Neural cell (in vitro differentiated cells): ENCODE measurements around the gene NUDT10.

Source experiments
- EP300 ChIP-seq: fragments of 450-650 bp; conservative IDR thresholded peaks from 2 replicates; pipeline ENCODE4 v1.6.1; 2014; ENCODE audit warnings: antibody characterized with exemption, mild to moderate bottlenecking, moderate library complexity; ENCODE audit not compliant: poor library complexity, severe bottlenecking
- EZH2 ChIP-seq: fragments of 200-600, 300-800 bp; shearing (Covaris generic), sonication (generic); IDR thresholded peaks from 2 replicates; pipeline ENCODE4 v1.6.1; 2014; ENCODE audit warnings: antibody characterized with exemption, low read length, borderline replicate concordance, mild to moderate bottlenecking; ENCODE audit not compliant: insufficient read depth, poor library complexity, severe bottlenecking
- MXI1 ChIP-seq: fragments of 450-650 bp; conservative IDR thresholded peaks from 2 replicates; pipeline ENCODE4 v1.6.1; 2014; ENCODE audit warnings: antibody characterized with exemption, mild to moderate bottlenecking; ENCODE audit not compliant: poor library complexity, severe bottlenecking
- POLR2AphosphoS5 ChIP-seq: IDR thresholded peaks from 2 replicates; pipeline ENCODE4 v1.6.1; 2012
- RAD21 ChIP-seq: fragments of 450-650 bp; conservative IDR thresholded peaks from 2 replicates; pipeline ENCODE4 v1.6.1; 2014; ENCODE audit warnings: antibody characterized with exemption, mild to moderate bottlenecking, moderate library complexity
- TAF1 ChIP-seq: IDR thresholded peaks from 2 replicates; pipeline ENCODE4 v1.6.1; 2012; ENCODE audit warnings: low read depth
- TF ChIP-seq, protein P1 (sequence below): IDR thresholded peaks from 2 replicates; pipeline ENCODE4 v1.6.1; 2012; ENCODE audit warnings: borderline replicate concordance
- TF ChIP-seq, protein P2 (sequence below): fragments of 450-650 bp; IDR thresholded peaks from 2 replicates; pipeline ENCODE4 v1.5.1; 2014; ENCODE audit warnings: antibody characterized with exemption, mild to moderate bottlenecking, moderate library complexity; ENCODE audit not compliant: poor library complexity, severe bottlenecking

DNA sequence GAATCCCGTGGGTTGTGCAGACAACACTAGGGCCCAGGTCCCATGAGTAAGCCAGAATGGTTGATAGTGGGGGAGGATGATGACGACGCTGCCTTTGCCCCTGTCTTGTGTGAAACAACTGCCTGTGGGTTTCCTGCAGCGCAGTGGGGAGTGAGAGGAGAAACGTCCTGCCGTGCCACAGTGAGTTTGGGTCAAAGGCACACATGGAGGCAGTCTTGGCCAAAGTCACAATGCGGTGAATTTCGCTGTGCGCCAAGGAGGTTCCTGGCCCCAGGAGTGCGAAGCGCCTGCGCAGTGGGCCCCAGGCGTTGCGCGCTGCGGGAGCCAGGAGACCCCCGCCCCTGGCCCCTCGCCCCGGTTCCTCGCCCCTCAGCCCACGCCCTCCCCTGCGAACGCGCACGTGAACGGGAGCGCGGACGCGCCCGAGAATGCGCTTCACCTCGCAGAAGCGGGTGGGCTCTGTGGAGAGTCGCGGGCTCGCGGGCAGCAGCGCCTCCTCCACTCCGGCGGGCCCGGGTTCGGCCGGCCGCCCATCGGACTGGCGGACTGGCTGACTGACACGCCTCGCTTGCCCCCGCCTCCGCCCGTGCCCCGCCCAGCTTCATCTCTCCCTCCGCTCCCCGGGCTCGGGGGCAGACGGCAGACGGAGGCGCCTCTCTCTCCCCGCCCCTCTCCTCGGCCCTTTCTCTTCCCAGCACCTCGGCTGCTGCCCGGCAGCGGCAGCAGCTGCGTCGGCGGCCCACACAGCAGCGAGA is at the start of gene NUDT10:
- TF ChIP-seq EP300, result no peak
- TF ChIP-seq, protein P1, sequence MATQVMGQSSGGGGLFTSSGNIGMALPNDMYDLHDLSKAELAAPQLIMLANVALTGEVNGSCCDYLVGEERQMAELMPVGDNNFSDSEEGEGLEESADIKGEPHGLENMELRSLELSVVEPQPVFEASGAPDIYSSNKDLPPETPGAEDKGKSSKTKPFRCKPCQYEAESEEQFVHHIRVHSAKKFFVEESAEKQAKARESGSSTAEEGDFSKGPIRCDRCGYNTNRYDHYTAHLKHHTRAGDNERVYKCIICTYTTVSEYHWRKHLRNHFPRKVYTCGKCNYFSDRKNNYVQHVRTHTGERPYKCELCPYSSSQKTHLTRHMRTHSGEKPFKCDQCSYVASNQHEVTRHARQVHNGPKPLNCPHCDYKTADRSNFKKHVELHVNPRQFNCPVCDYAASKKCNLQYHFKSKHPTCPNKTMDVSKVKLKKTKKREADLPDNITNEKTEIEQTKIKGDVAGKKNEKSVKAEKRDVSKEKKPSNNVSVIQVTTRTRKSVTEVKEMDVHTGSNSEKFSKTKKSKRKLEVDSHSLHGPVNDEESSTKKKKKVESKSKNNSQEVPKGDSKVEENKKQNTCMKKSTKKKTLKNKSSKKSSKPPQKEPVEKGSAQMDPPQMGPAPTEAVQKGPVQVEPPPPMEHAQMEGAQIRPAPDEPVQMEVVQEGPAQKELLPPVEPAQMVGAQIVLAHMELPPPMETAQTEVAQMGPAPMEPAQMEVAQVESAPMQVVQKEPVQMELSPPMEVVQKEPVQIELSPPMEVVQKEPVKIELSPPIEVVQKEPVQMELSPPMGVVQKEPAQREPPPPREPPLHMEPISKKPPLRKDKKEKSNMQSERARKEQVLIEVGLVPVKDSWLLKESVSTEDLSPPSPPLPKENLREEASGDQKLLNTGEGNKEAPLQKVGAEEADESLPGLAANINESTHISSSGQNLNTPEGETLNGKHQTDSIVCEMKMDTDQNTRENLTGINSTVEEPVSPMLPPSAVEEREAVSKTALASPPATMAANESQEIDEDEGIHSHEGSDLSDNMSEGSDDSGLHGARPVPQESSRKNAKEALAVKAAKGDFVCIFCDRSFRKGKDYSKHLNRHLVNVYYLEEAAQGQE, result peak; percentile 22
- TF ChIP-seq EZH2, result no peak
- TF ChIP-seq, protein P2, sequence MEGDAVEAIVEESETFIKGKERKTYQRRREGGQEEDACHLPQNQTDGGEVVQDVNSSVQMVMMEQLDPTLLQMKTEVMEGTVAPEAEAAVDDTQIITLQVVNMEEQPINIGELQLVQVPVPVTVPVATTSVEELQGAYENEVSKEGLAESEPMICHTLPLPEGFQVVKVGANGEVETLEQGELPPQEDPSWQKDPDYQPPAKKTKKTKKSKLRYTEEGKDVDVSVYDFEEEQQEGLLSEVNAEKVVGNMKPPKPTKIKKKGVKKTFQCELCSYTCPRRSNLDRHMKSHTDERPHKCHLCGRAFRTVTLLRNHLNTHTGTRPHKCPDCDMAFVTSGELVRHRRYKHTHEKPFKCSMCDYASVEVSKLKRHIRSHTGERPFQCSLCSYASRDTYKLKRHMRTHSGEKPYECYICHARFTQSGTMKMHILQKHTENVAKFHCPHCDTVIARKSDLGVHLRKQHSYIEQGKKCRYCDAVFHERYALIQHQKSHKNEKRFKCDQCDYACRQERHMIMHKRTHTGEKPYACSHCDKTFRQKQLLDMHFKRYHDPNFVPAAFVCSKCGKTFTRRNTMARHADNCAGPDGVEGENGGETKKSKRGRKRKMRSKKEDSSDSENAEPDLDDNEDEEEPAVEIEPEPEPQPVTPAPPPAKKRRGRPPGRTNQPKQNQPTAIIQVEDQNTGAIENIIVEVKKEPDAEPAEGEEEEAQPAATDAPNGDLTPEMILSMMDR, result no peak
- TF ChIP-seq TAF1, result peak; percentile 27
- peak; percentile 67 for TF ChIP-seq POLR2AphosphoS5
- TF ChIP-seq MXI1, result peak; percentile 11
- no peak for TF ChIP-seq RAD21
